Measurements from ENCODE around the gene SNTA1.
"Not testable (repeated sequence)": the region's sequence is repeated elsewhere in the genome, so short reads cannot be mapped to it uniquely, and the experiment has no call there.

SNTA1 gene

GRCh38 chr20:33399924-33400323 is 43.6 kb downstream of the SNTA1 start:
- no peak for DNase-seq (ENCODE audit: insufficient read length)
- FAIRE-seq = no peak
- no peak for TF ChIP-seq POLR2A (IDR thresholded peaks at IDR 0.05; ENCODE audit: low read depth, low read length)
- no peak for TF ChIP-seq POLR2AphosphoS5 (IDR thresholded peaks at IDR 0.05; ENCODE audit: low read depth, low read length)
- TF ChIP-seq TAF1 (IDR thresholded peaks at IDR 0.05; ENCODE audit: borderline replicate concordance, low read depth, low read length) = no peak

- TF ChIP-seq POLR2A (IDR thresholded peaks at IDR 0.05; ENCODE audit: low read depth, low read length) (no peak), TAF1 (IDR thresholded peaks at IDR 0.05; ENCODE audit: borderline replicate concordance, low read depth, low read length) (no peak), POLR2AphosphoS5 (IDR thresholded peaks at IDR 0.05; ENCODE audit: low read depth, low read length) (no peak)
- FAIRE-seq (no peak), DNase-seq (ENCODE audit: insufficient read length) (no peak)
Measured at GRCh38 chr20:33394718-33395117, 48.8 kb downstream of the SNTA1 start.

DNA sequence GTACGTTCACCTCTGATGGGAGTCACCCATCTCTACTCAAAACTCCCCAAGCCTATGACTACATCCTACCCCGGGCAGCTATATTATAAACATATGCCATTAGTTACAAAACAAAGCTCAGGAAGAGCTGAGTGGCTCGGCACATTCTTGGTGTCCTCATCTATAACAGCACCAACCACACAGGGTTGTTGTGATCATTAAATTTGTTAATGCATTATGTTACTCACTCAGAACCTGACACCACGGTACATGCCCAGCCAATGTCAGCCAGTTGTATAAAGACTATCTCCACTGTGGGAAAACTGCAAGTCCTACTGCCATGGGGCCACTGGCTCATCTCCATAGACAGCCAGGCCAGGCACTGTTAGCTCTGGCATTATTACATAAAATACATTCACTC is 50.0 kb downstream of the SNTA1 start:
- DNase-seq (ENCODE audit: insufficient read length) = no peak
- TF ChIP-seq TAF1 (IDR thresholded peaks at IDR 0.05; ENCODE audit: borderline replicate concordance, low read depth, low read length) = no peak
- TF ChIP-seq POLR2A (IDR thresholded peaks at IDR 0.05; ENCODE audit: low read depth, low read length) = no peak
- no peak for TF ChIP-seq POLR2AphosphoS5 (IDR thresholded peaks at IDR 0.05; ENCODE audit: low read depth, low read length)
- no peak for FAIRE-seq

- FAIRE-seq = no peak
- no peak for TF ChIP-seq TAF1 (IDR thresholded peaks at IDR 0.05; ENCODE audit: borderline replicate concordance, low read depth, low read length)
- no peak for TF ChIP-seq POLR2AphosphoS5 (IDR thresholded peaks at IDR 0.05; ENCODE audit: low read depth, low read length)
- TF ChIP-seq POLR2A (IDR thresholded peaks at IDR 0.05; ENCODE audit: low read depth, low read length) = no peak
- DNase-seq (ENCODE audit: insufficient read length) = no peak
Measured at GRCh38 chr20:33391722-33392415, 51.7 kb downstream of the SNTA1 start.

- FAIRE-seq = not testable (repeated sequence)
Measured at GRCh38 chr20:33389326-33389725, 54.2 kb downstream of the SNTA1 start.

GRCh38 chr20:33388268-33388667 is 55.3 kb downstream of the SNTA1 start:
- FAIRE-seq (no peak), DNase-seq (ENCODE audit: insufficient read length) (no peak)
- no peak for TF ChIP-seq TAF1 (IDR thresholded peaks at IDR 0.05; ENCODE audit: borderline replicate concordance, low read depth, low read length)
- no peak for TF ChIP-seq POLR2A (IDR thresholded peaks at IDR 0.05; ENCODE audit: low read depth, low read length)
- TF ChIP-seq POLR2AphosphoS5 (IDR thresholded peaks at IDR 0.05; ENCODE audit: low read depth, low read length) = no peak

More at GRCh38 chr20:33389326-33389725, 54.2 kb downstream of the SNTA1 start:
- DNase-seq (ENCODE audit: insufficient read length) = not testable (repeated sequence)

DNA sequence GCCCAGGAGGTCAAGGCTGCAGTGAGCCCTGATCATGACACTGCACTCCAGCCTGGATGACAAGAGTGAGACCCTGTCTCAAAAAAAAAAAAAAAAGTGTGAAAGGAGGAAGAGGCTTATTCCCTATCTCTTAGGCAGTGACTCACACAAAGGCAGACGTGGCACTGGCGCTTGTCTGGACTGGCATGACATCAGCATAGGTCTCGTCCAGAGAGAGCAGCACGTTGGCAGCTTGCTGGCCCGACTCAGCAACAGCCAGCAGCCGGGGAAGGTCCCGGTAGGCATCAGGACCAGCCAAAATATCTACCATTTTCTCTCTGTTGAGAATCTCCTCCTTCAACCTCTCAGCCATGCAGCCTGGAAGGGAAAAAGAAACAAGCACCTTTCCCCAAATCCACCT is 56.4 kb downstream of the SNTA1 start:
- no peak for FAIRE-seq
- TF ChIP-seq POLR2AphosphoS5 (IDR thresholded peaks at IDR 0.05; ENCODE audit: low read depth, low read length) (no peak), POLR2A (IDR thresholded peaks at IDR 0.05; ENCODE audit: low read depth, low read length) (no peak), TAF1 (IDR thresholded peaks at IDR 0.05; ENCODE audit: borderline replicate concordance, low read depth, low read length) (no peak)
- DNase-seq (ENCODE audit: insufficient read length) = no peak

DNA sequence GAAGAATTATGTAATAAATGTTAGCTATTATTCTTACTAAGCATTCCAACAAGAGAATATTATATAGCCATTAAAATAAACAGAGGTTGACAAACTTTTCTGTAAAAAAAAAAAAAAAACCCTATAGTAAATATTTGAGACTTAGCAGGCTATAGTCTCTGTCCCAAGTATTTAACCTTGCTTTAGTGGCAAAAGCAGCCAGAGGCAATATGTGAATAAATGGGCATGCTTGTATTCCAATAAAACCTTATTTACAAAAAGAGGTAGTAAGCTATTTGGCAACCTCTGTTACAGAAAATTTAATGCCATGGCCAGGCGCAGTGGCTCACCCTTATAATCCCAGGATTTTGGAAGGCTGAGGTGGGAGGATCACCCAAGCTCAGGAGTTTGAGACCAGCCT is 56.9 kb downstream of the SNTA1 start:
- TF ChIP-seq POLR2AphosphoS5 (IDR thresholded peaks at IDR 0.05; ENCODE audit: low read depth, low read length) = no peak
- TF ChIP-seq POLR2A (IDR thresholded peaks at IDR 0.05; ENCODE audit: low read depth, low read length) = no peak
- no peak for TF ChIP-seq TAF1 (IDR thresholded peaks at IDR 0.05; ENCODE audit: borderline replicate concordance, low read depth, low read length)
- no peak for FAIRE-seq
- no peak for DNase-seq (ENCODE audit: insufficient read length)

DNA sequence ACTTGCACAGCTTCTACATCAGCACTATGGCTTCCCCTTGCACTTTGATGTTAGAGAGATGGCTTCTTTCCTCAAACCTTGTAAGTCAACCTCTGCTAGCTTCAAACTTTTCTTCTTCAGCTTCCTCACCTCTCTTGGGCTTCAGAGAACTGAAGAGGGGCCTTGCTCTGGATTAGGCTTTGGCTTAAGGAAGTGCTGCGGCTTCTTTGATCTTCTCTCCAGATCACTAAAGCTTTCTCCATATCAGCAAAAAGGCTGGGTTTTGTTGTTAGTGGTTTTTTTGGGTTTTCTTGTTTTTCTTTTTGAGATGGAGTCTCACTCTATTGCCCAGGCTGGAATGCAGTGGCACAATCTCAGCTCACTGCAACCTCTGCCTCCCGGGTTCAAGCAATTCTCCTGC is 66.2 kb downstream of the SNTA1 start:
- no peak for FAIRE-seq
- no peak for TF ChIP-seq TAF1 (IDR thresholded peaks at IDR 0.05; ENCODE audit: borderline replicate concordance, low read depth, low read length)
- no peak for TF ChIP-seq POLR2A (IDR thresholded peaks at IDR 0.05; ENCODE audit: low read depth, low read length)
- no peak for TF ChIP-seq POLR2AphosphoS5 (IDR thresholded peaks at IDR 0.05; ENCODE audit: low read depth, low read length)
- no peak for DNase-seq (ENCODE audit: insufficient read length)

DNA sequence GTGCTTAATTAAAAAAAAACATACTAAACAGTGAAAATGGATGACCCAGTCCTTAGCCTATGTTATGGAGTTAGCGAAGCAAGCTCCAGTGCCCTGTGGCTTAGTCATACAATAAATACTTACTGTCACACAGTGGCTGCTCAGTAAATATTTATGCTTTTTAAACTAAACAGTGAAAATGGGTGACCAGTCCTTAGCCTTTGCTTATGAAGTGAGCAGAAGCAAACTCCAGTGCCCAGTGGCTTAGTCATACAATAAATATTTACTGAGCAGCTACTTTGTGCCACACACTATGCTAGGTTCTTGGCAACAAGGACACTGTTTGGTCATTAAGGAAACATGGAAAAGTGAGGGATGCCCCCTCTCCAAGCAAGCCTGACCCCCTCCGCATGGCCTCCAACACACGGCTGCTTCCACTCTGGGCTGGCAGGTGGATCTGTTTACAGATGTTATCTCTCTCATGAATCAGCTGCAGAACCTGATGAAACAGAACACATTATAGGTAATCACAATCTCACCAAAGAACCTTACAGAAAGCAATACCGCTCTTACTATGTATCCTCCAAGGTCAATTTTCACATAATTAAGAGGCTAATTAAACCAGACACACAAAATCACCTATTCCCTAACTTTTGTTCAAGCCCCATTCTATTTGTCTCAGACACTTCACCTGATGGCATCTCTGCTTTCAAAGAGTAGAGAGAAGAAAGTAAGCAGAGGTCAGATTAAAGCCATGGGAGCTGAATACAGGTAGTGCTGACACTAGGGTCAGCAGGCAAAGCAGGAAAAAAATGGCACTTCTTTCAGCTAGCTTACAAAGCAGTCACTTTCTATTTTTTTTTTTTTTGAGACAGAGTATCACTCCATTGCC is 69.6 kb downstream of the SNTA1 start:
- DNase-seq (ENCODE audit: insufficient read length) (no peak), FAIRE-seq (no peak)

DNA sequence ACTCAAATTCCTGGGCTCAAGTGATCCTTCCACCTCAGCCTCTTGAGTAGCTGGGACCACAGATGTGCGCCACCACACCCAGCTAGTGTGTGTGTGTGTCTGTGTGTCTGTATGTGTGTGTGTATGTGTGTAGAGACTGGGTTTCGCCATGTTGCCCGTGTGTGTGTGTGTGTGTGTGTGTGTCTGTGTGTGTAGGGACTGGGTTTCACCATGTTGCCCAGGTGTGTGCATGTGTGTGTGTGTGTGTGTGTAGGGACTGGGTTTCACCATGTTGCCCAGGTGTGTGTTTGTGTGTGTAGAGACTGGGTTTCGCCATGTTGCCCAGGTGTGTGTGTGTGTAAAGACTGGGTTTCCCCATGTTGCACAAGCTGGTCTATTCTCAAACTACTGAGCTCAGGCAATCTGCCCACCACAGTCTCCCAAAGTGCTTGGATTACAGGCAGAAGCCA is 70.5 kb downstream of the SNTA1 start:
- FAIRE-seq (no peak), DNase-seq (ENCODE audit: insufficient read length) (no peak)
- TF ChIP-seq POLR2AphosphoS5 (IDR thresholded peaks at IDR 0.05; ENCODE audit: low read depth, low read length) (no peak), TAF1 (IDR thresholded peaks at IDR 0.05; ENCODE audit: borderline replicate concordance, low read depth, low read length) (no peak), POLR2A (IDR thresholded peaks at IDR 0.05; ENCODE audit: low read depth, low read length) (no peak)

More for the DNA sequence above, 69.6 kb downstream of the SNTA1 start:
- TF ChIP-seq POLR2A (IDR thresholded peaks at IDR 0.05; ENCODE audit: low read depth, low read length) (no peak), POLR2AphosphoS5 (IDR thresholded peaks at IDR 0.05; ENCODE audit: low read depth, low read length) (no peak), TAF1 (IDR thresholded peaks at IDR 0.05; ENCODE audit: borderline replicate concordance, low read depth, low read length) (no peak)

DNA sequence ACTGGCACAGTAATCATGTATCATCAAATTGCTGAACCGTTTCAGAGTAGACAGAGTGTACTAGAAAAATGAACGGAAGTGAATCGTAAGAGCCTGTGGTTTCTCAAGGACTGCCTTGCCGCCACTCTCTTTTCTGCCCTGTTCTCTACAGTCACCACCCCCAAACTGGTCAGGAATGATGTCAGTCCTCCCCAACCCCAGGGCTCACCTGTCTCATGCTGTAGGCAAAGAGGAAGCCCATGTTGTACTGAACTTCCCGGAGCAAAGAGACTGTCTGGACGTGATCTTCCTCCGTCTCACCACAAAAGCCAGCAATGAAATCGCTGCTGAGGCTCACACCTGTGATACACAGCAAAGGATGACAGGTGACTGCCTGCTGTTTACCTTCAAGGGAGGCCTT is 73.3 kb downstream of the SNTA1 start:
- DNase-seq (ENCODE audit: insufficient read length) (no peak), FAIRE-seq (no peak)
- TF ChIP-seq TAF1 (IDR thresholded peaks at IDR 0.05; ENCODE audit: borderline replicate concordance, low read depth, low read length) = no peak
- no peak for TF ChIP-seq POLR2AphosphoS5 (IDR thresholded peaks at IDR 0.05; ENCODE audit: low read depth, low read length)
- TF ChIP-seq POLR2A (IDR thresholded peaks at IDR 0.05; ENCODE audit: low read depth, low read length) = no peak

All from GM12892 (cell line).